A673 (cell line): ENCODE measurements around the gene GRIN3B. TPM values are rescaled to one million over a fixed set of nuclear protein-coding genes. Genes with fewer than 3 reads are reported as not detected.

Experiments
- BruUV-seq: library from RNA; stranded (reverse); fragments of 400-500 nt; replicated peaks from 2 replicates; lab custom pipeline; 2021; lab: Mats Ljungman, UMichigan
- CTCF ChIA-PET: fragments of 300-600 bp; sonication (Branson Sonifier 250); formaldehyde crosslinking; loops from one replicate; lab custom pipeline; 2022; ENCODE audit warnings: antibody characterized with exemption; lab: Charles Lee
- POLR2A ChIA-PET: fragments of 300-600 bp; sonication (Branson Sonifier 250); formaldehyde crosslinking; loops from one replicate; lab custom pipeline; 2022; ENCODE audit warnings: antibody characterized with exemption; ENCODE audit not compliant: low non-redundant PET; lab: Charles Lee
- DNase-seq: peaks from one replicate; pipeline ENCODE4 v3.0.0-alpha.2; 2015; ENCODE audit warnings: low spot score
- H3K27ac ChIP-seq: fragments of 200-600 bp; sonication (generic); 2 replicates; pipeline ENCODE4 v1.5.1; 2016; ENCODE audit warnings: mixed run types, low read depth, mild to moderate bottlenecking, mixed read lengths, antibody characterized with exemption, low read length; ENCODE audit not compliant: poor library complexity, severe bottlenecking
- H3K27me3 ChIP-seq: fragments of 200-600 bp; sonication (generic); replicated peaks from 2 replicates; pipeline ENCODE4 v1.6.1; 2017; ENCODE audit warnings: mixed run types, low read depth, mild to moderate bottlenecking, mixed read lengths, antibody characterized with exemption, low read length; ENCODE audit not compliant: insufficient read depth, poor library complexity
- H3K36me3 ChIP-seq: fragments of 200-600 bp; sonication (generic); 2 replicates; pipeline ENCODE4 v1.6.1; 2016; ENCODE audit warnings: mixed run types, mild to moderate bottlenecking, mixed read lengths, antibody characterized with exemption, low read length; ENCODE audit not compliant: insufficient read depth, poor library complexity, severe bottlenecking
- H3K4me1 ChIP-seq: fragments of 200-600 bp; sonication (generic); 2 replicates; pipeline ENCODE4 v1.6.1; 2017; ENCODE audit warnings: mixed run types, mild to moderate bottlenecking, mixed read lengths, antibody characterized with exemption, low read length; ENCODE audit not compliant: insufficient read depth, poor library complexity, severe bottlenecking
- H3K4me3 ChIP-seq: fragments of 200-600 bp; sonication (generic); 2 replicates; pipeline ENCODE4 v1.5.1; 2016; ENCODE audit warnings: low read depth, mixed run types, mild to moderate bottlenecking, mixed read lengths, low read length; ENCODE audit not compliant: poor library complexity, severe bottlenecking
- H3K9me3 ChIP-seq: fragments of 200-600 bp; sonication (generic); 2 replicates; pipeline ENCODE4 v1.6.1; 2016; ENCODE audit warnings: mixed run types, low read depth, mild to moderate bottlenecking, mixed read lengths, antibody characterized with exemption, low read length; ENCODE audit not compliant: poor library complexity, severe bottlenecking
- EZH2 ChIP-seq: fragments of 200-600 bp; sonication (generic); IDR thresholded peaks from 2 replicates; pipeline ENCODE4 v1.6.1; 2017; ENCODE audit warnings: borderline replicate concordance, low read depth, mild to moderate bottlenecking, mixed read lengths, antibody characterized with exemption, low read length; ENCODE audit not compliant: poor library complexity, severe bottlenecking
- intact Hi-C: fragments of 100-400 bp; cut with micrococcal nuclease; formaldehyde crosslinking; loops from one replicate; pipeline ENCODE4 v1.10.0; 2022; ENCODE audit not compliant: unreplicated experiment
- total RNA-seq: library from RNA; stranded (reverse); gene quantifications from 2 replicates; pipeline ENCODE4 v1.2.3, GENCODE V29; 2021
- TF ChIP-seq, protein P1 (sequence below): fragments of 300-800, 200-600 bp; sonication (generic); conservative IDR thresholded peaks from 2 replicates; pipeline ENCODE4 v1.5.1; 2017; ENCODE audit warnings: low read depth, mild to moderate bottlenecking, antibody characterized with exemption, low read length, moderate library complexity, mixed read lengths

Gene GRIN3B
- total RNA-seq, 1 experiment from 2014 or later: not detected

- H3K4me3 ChIP-seq: peak overlapping the region; percentile 28
- no TSS peak for BruUV-seq
Observed at GRCh38 chr19:982567-983170, 17.6 kb upstream of the GRIN3B start.

GRCh38 chr19:984165-984967 lies 15.9 kb upstream of the GRIN3B start, which contains the start of gene WDR18:
TSS of gene WDR18 (plus strand) at chr19:984345. CDS start at chr19:984354, 9 bp downstream.
- intact Hi-C loops: loop anchor here (1.0 to 5.0 kb wide), 4 partner anchors 63 to 256 kb away; partner anchors contain the start of gene ATP5F1D
- no peak for TF ChIP-seq EZH2
- TF ChIP-seq, protein P1, sequence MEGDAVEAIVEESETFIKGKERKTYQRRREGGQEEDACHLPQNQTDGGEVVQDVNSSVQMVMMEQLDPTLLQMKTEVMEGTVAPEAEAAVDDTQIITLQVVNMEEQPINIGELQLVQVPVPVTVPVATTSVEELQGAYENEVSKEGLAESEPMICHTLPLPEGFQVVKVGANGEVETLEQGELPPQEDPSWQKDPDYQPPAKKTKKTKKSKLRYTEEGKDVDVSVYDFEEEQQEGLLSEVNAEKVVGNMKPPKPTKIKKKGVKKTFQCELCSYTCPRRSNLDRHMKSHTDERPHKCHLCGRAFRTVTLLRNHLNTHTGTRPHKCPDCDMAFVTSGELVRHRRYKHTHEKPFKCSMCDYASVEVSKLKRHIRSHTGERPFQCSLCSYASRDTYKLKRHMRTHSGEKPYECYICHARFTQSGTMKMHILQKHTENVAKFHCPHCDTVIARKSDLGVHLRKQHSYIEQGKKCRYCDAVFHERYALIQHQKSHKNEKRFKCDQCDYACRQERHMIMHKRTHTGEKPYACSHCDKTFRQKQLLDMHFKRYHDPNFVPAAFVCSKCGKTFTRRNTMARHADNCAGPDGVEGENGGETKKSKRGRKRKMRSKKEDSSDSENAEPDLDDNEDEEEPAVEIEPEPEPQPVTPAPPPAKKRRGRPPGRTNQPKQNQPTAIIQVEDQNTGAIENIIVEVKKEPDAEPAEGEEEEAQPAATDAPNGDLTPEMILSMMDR: no peak
- Histone ChIP-seq H3K27me3 (no peaks in the 10 kb centered on the region), H3K4me3 (peak within 1 kb of the TSS; percentile 80), H3K9me3 (no peaks in the 10 kb centered on the region), H3K4me1 (peaks cover 13% of the 10 kb centered on the region), H3K27ac (peak within 1 kb of the TSS; percentile 98), H3K36me3 (peaks cover 12% of the 10 kb centered on the region)
- no TSS peak for BruUV-seq
- CTCF ChIA-PET: interaction anchor here (0.6 to 1.0 kb wide), 3 partner anchors 127 to 260 kb away, joined by 3 to 4 read pairs (median 4); no protein-coding TSS in a partner anchor
- DNase-seq: peak; percentile 96
- POLR2A ChIA-PET: interaction anchor here (0.6 to 1.1 kb wide), 3 partner anchors 12 to 284 kb away, joined by 3 read pairs; no protein-coding TSS in a partner anchor

More at GRCh38 chr19:982567-983170, 17.6 kb upstream of the GRIN3B start:
- peaks cover 13% of the 10 kb centered on the region for H3K4me1 ChIP-seq
- ChIA-PET CTCF (interaction anchor here (0.6 kb wide), 1 partner anchor 212 kb away, joined by 3 read pairs; no protein-coding TSS in a partner anchor), POLR2A (no interaction called here)
- peak; percentile 70 for DNase-seq
- H3K27me3 ChIP-seq: no peaks in the 10 kb centered on the region
- H3K36me3 ChIP-seq: peaks cover 12% of the 10 kb centered on the region
- intact Hi-C loops: loop anchor here (1.0 to 5.0 kb wide), 3 partner anchors 57 to 210 kb away; no protein-coding TSS in a partner anchor
- H3K27ac ChIP-seq: peak overlapping the region; percentile 11
- no peaks in the 10 kb centered on the region for H3K9me3 ChIP-seq
- TF ChIP-seq, protein P1: peak; percentile 67
- no peak for TF ChIP-seq EZH2

DNA sequence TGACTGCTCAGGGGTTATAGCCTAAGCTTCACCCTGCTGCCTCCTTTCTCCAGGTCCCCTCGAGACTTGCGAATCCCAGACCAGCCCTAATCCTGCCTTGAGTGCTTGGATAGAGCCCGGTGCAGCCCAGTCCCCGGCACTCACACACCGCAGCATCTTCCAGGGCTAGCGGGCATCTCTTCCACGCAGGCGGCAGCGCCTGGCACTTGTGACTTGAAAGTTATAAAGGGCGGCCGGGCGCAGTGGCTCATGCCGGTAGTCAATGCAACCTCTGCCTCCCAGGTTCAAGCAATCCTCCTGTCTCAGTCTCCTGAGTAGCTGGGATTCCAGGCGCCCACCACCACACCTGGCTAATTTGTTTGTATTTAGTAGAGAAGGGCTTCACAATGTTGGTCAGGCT lies 14.1 kb upstream of the GRIN3B start:
- TF ChIP-seq EZH2: no peak
- TF ChIP-seq, protein P1: no peak
- no peaks in the 10 kb centered on the region for H3K27me3 ChIP-seq
- BruUV-seq: no TSS peak
- H3K36me3 ChIP-seq: peaks cover 20% of the 10 kb centered on the region
- intact Hi-C loops: no loop called here
- peaks cover 13% of the 10 kb centered on the region for H3K4me1 ChIP-seq
- H3K27ac ChIP-seq: no peak overlapping the region
- POLR2A ChIA-PET: no interaction called here
- CTCF ChIA-PET: no interaction called here
- H3K4me3 ChIP-seq: no peak overlapping the region
- DNase-seq: no peak
- no peaks in the 10 kb centered on the region for H3K9me3 ChIP-seq
